DMS53 treated with DMSO at 0.1 percent for 48 hours (cell line): ENCODE data around the gene TTYH3.

Source experiments
- DNase-seq: peaks from one replicate; lab custom pipeline; 2025; ENCODE audit not compliant: unreplicated experiment; lab: John Stamatoyannopoulos, UW

TTYH3 gene

GRCh38 chr7:2646680-2647571 is 15.1 kb downstream of the TTYH3 start:
- no peak for DNase-seq

GRCh38 chr7:2647594-2648172 is 15.9 kb downstream of the TTYH3 start:
- DNase-seq: no peak

GRCh38 chr7:2649139-2649838 is 17.5 kb downstream of the TTYH3 start:
- DNase-seq: no peak

GRCh38 chr7:2649991-2650390 is 18.2 kb downstream of the TTYH3 start:
- no peak for DNase-seq

GRCh38 chr7:2650451-2650850 is 18.7 kb downstream of the TTYH3 start:
- no peak for DNase-seq

GRCh38 chr7:2651336-2651735 is 19.6 kb downstream of the TTYH3 start:
- no peak for DNase-seq

- DNase-seq: no peak
Measured at GRCh38 chr7:2651847-2652735, 20.3 kb downstream of the TTYH3 start.

GRCh38 chr7:2652736-2653060 is 20.9 kb downstream of the TTYH3 start:
- no peak for DNase-seq

- DNase-seq: no peak
Measured at GRCh38 chr7:2654059-2654458, 22.3 kb downstream of the TTYH3 start.

- no peak for DNase-seq
Measured at GRCh38 chr7:2655870-2656614, 24.3 kb downstream of the TTYH3 start.

- DNase-seq: no peak
Measured at GRCh38 chr7:2657208-2657607, 25.4 kb downstream of the TTYH3 start.

- no peak for DNase-seq
Measured at GRCh38 chr7:2657920-2658671, 26.3 kb downstream of the TTYH3 start.

- DNase-seq: no peak
Measured at GRCh38 chr7:2658941-2659340, 27.2 kb downstream of the TTYH3 start.

GRCh38 chr7:2659556-2660358 is 28.0 kb downstream of the TTYH3 start:
- no peak for DNase-seq

- DNase-seq: no peak
Measured at GRCh38 chr7:2660359-2661095, 28.7 kb downstream of the TTYH3 start.

GRCh38 chr7:2661096-2661449 is 29.3 kb downstream of the TTYH3 start:
- DNase-seq: no peak

GRCh38 chr7:2661602-2662272 is 30.0 kb downstream of the TTYH3 start:
- DNase-seq: no peak
